ENCODE results near the gene TCERG1L.
"Not testable (repeated sequence)": the region's sequence is repeated elsewhere in the genome, so short reads cannot be mapped to it uniquely, and the experiment has no call there.

Gene TCERG1L

GRCh38 chr10:131084791-131085090, 226.8 kb downstream of the TCERG1L start:
- no peak for DNase-seq (ENCODE audit: low read depth in 3 of 3)

GRCh38 chr10:131083915-131084790, 227.4 kb downstream of the TCERG1L start:
- no peak for DNase-seq (ENCODE audit: low read depth in 3 of 3)

GRCh38 chr10:131082991-131083481, 228.5 kb downstream of the TCERG1L start:
- no peak for DNase-seq (ENCODE audit: low read depth in 3 of 3)

- no peak for DNase-seq (ENCODE audit: low read depth in 3 of 3)
Observed at GRCh38 chr10:131082201-131082850, 229.2 kb downstream of the TCERG1L start.

- DNase-seq (ENCODE audit: low read depth in 3 of 3), result no peak
Observed at GRCh38 chr10:131081786-131082185, 229.7 kb downstream of the TCERG1L start.

- no peak for DNase-seq (ENCODE audit: low read depth in 3 of 3)
Observed at GRCh38 chr10:131081376-131081775, 230.1 kb downstream of the TCERG1L start.

- DNase-seq (ENCODE audit: low read depth in 3 of 3), result no peak
Observed at GRCh38 chr10:131080571-131080970, 230.9 kb downstream of the TCERG1L start.

GRCh38 chr10:131079314-131079713, 232.2 kb downstream of the TCERG1L start:
- no peak for DNase-seq (ENCODE audit: low read depth in 3 of 3)

GRCh38 chr10:131078882-131079280, 232.6 kb downstream of the TCERG1L start:
- not testable (repeated sequence) for DNase-seq (ENCODE audit: low read depth in 3 of 3)

- no peak for DNase-seq (ENCODE audit: low read depth in 3 of 3)
Observed at GRCh38 chr10:131078131-131078881, 233.2 kb downstream of the TCERG1L start.

GRCh38 chr10:131077724-131078123, 233.8 kb downstream of the TCERG1L start:
- DNase-seq (ENCODE audit: low read depth in 3 of 3), result no peak

GRCh38 chr10:131077031-131077430, 234.5 kb downstream of the TCERG1L start:
- no peak for DNase-seq (ENCODE audit: low read depth in 3 of 3)

- DNase-seq (ENCODE audit: low read depth in 3 of 3), result no peak
Observed at GRCh38 chr10:131076356-131076755, 235.2 kb downstream of the TCERG1L start.

- no peak for DNase-seq (ENCODE audit: low read depth in 3 of 3)
Observed at GRCh38 chr10:131075218-131075770, 236.2 kb downstream of the TCERG1L start.

- no peak for DNase-seq (ENCODE audit: low read depth in 3 of 3)
Observed at GRCh38 chr10:131074682-131075081, 236.8 kb downstream of the TCERG1L start.

GRCh38 chr10:131073469-131074035, 238.0 kb downstream of the TCERG1L start:
- DNase-seq (ENCODE audit: low read depth in 3 of 3), result no peak

GRCh38 chr10:131072651-131073468, 238.7 kb downstream of the TCERG1L start:
- DNase-seq (ENCODE audit: low read depth in 3 of 3), result no peak

GRCh38 chr10:131071721-131072120, 239.8 kb downstream of the TCERG1L start:
- DNase-seq (ENCODE audit: low read depth in 3 of 3), result no peak

GRCh38 chr10:131070856-131071255, 240.7 kb downstream of the TCERG1L start:
- DNase-seq (ENCODE audit: low read depth in 3 of 3), result no peak

GRCh38 chr10:131068760-131069159, 242.8 kb downstream of the TCERG1L start:
- no peak for DNase-seq (ENCODE audit: low read depth in 3 of 3)

GRCh38 chr10:131068311-131068710, 243.2 kb downstream of the TCERG1L start:
- DNase-seq (ENCODE audit: low read depth in 3 of 3), result no peak

Measured in stimulated activated CD4-positive, alpha-beta T cell treated with anti-CD3 and anti-CD28 coated beads, TNF-alpha, amount 100 ng/mL, for 4 hours (primary cell).